Measurements from ENCODE around the gene PCNA.

DNA sequence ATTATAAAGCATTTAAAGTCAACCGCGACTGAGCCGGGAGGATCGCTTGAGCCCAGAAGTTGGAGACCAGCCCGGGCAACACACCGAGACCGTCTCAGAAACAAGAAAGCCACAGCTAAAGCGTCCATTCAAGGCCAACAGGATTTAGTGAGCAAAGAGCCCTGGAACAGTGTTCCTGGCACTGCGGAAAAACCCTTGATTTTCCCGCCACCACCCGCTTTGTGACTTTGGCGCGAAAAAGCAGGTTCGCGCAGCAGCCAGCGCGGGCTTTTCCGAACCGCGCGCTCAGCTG lies 669 bp downstream of the PCNA start:
- TF ChIP-seq, protein P1, sequence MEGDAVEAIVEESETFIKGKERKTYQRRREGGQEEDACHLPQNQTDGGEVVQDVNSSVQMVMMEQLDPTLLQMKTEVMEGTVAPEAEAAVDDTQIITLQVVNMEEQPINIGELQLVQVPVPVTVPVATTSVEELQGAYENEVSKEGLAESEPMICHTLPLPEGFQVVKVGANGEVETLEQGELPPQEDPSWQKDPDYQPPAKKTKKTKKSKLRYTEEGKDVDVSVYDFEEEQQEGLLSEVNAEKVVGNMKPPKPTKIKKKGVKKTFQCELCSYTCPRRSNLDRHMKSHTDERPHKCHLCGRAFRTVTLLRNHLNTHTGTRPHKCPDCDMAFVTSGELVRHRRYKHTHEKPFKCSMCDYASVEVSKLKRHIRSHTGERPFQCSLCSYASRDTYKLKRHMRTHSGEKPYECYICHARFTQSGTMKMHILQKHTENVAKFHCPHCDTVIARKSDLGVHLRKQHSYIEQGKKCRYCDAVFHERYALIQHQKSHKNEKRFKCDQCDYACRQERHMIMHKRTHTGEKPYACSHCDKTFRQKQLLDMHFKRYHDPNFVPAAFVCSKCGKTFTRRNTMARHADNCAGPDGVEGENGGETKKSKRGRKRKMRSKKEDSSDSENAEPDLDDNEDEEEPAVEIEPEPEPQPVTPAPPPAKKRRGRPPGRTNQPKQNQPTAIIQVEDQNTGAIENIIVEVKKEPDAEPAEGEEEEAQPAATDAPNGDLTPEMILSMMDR (IDR thresholded peaks at IDR 0.05): no peak
- TF ChIP-seq POLR2A (IDR thresholded peaks at IDR 0.05): no peak

All from uterus (tissue), 2 donors.